ENCODE results near the gene HES6.

The HES6 gene

DNA sequence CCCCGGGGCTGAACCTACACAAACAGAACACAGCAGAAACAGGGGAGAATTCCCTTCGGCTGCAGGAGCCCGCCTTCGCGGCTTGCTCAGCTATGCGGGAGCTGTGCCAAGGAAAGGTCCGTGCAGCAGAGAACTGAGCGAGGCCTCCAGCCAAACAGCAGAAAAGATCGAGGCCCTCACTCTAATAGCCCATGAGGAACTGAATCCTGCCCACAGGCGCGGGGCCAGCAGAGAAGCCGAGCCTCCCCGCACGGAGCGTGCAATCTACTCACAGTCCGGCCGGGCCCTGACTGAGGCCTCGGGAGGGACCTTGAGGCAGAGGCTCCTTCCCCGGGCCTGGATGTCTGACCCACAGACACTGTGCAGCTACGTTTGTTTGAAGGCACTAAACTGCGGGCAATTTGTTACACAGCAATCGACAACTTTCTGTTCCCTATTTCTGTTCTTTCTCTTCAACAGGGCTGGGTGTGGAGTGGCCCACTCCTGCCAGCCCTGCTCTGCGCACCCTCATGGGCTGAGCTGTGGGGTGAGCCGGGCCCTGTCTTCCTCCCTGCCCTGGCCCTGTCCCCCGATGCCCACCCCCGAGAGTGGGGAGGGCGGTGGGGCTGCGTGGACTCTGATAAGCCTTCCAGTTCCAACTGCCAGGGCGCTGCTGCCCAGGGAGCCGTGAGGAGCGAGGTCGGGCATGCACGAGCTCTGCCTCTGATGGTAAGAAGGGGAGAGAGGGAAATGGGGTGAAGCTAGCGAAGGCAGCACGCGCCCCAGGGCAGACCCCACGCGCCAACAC lies 13.7 kb downstream of the HES6 start:
- 0 out of 2 replicates have a peak, but pooled peaks cover 2% of the 10 kb centered on the region for H3K9me3 ChIP-seq
- H3K4me1 ChIP-seq = peaks cover 23% of the 10 kb centered on the region
- H3K4me2 ChIP-seq = no peak overlapping the region
- H4K20me1 ChIP-seq = 0 out of 2 replicates have a peak, but pooled peaks cover 18% of the 10 kb centered on the region
- no peak overlapping the region for H3K4me3 ChIP-seq
- no peaks in the 10 kb centered on the region for H3K27me3 ChIP-seq
- no peak overlapping the region; the same call in 1 of the 2 replicates for H3K27ac ChIP-seq
- no peak for TF ChIP-seq Cebpa-rat (IDR thresholded peaks at IDR 0.05)
- H3K36me3 ChIP-seq = peaks cover 55% of the 10 kb centered on the region
- H3K9ac ChIP-seq = 0 out of 2 replicates have a peak overlapping the region, but pooled peaks have one; percentile 10

DNA sequence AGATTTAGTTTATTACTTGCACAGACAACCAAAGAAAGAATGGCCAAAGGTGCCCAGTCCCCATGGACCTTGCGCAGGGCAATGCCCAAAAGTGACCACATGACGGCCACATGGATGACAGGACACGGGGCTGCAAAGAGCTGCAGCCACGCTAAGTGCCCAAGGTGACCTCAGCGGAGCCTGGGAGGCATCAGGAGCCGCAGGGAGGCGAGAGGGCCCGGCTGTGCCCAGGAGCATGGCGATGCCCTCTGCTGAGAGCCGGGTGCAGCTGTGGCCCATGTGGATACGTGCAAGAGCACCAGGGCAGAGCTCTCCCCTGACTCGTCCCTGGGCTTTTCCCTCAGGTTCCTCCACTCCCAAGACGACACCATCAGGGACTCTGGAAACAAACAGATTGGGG lies 14.7 kb downstream of the HES6 start:
- no peak overlapping the region for H3K4me3 ChIP-seq
- 0 out of 2 replicates have a peak overlapping the region, but pooled peaks have one; percentile 10 for H3K9ac ChIP-seq
- 0 out of 2 replicates have a peak, but pooled peaks cover 18% of the 10 kb centered on the region for H4K20me1 ChIP-seq
- H3K36me3 ChIP-seq = peaks cover 55% of the 10 kb centered on the region
- H3K4me1 ChIP-seq = peaks cover 13% of the 10 kb centered on the region
- TF ChIP-seq Cebpa-rat (IDR thresholded peaks at IDR 0.05) = no peak
- H3K27ac ChIP-seq = no peak overlapping the region
- no peak overlapping the region for H3K4me2 ChIP-seq
- H3K27me3 ChIP-seq = no peaks in the 10 kb centered on the region
- peaks cover 11% of the 10 kb centered on the region for H3K9me3 ChIP-seq

DNA sequence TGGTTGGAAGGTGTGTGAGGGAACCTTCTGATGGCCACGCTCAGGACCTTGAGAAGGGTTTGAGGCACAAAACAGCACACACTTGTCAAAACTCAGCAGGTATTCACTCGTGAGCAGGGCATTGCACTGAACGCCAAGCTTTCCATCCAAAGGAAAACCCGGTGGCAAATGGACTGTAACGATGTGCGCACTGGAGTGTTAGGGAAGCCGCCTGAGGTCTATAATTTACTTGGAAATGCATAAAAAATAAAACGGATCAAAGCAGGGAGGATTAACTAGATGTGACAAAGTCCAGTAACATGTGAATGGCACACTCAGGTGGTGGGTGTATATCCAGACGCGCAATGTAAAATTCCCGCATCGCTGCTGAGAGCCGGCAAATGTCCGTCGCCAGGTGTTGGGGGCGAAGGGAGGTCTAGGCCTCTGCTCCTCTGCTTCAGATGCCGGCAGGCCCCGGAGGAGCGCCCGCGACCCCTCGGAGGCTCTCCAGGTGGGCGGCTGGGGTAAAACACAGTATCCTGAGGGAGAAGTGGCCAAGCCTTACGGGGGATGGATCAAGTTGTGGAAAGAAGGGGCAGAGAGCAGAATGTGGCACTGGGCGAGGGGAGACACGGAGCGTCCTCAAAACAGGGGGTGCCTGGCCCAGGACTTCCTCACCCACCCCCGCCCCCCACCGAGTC lies 15.3 kb downstream of the HES6 start:
- peaks cover 55% of the 10 kb centered on the region for H3K36me3 ChIP-seq
- TF ChIP-seq Cebpa-rat (IDR thresholded peaks at IDR 0.05) = no peak
- H3K9me3 ChIP-seq = peaks cover 11% of the 10 kb centered on the region

DNA sequence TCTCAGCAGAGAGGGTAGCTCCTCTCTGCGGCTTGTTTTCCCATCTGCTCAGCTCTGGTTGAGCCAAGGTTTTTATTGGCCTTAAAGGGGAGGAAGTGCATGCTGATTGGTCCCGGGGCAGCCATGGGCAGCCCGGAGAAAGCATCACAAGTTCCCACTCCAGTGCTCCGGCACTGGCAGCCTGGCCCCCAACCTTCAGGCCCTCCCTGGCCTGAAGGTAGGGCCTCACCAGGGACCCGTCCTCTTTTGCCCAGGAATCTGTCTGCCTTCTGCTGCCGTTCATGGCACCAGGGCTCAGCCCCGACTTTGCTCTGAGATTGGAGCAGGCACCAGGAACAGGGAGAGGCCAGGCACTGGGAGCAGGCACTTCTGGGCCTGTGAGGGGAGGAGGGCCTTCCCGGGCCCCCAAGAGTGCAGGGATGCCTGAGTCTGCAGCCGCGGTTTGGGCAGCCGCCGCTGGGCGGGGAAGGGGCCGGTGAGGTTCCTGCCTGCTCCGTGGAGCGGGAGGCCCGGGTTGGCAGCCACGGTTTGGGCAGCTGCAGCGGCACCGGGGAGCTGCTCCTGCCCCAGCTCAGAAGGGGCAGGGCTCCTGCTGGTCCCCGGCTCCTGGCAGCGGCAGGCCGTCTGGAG lies 18.8 kb downstream of the HES6 start:
- H4K20me1 ChIP-seq = 0 out of 2 replicates have a peak, but pooled peaks cover 11% of the 10 kb centered on the region
- H3K9me3 ChIP-seq = peaks cover 11% of the 10 kb centered on the region
- no peak overlapping the region for H3K27ac ChIP-seq
- no peaks in the 10 kb centered on the region for H3K27me3 ChIP-seq
- no peak overlapping the region for H3K4me2 ChIP-seq
- no peak overlapping the region for H3K9ac ChIP-seq
- H3K4me1 ChIP-seq = no peaks in the 10 kb centered on the region
- TF ChIP-seq Cebpa-rat (IDR thresholded peaks at IDR 0.05) = no peak
- no peak overlapping the region for H3K4me3 ChIP-seq
- peaks cover 27% of the 10 kb centered on the region for H3K36me3 ChIP-seq

More for the DNA sequence above, 15.3 kb downstream of the HES6 start:
- Histone ChIP-seq H3K4me2 (no peak overlapping the region), H3K4me1 (peaks cover 8% of the 10 kb centered on the region; the same call in 1 of the 2 replicates), H3K4me3 (no peak overlapping the region), H3K9ac (no peak overlapping the region), H4K20me1 (0 out of 2 replicates have a peak, but pooled peaks cover 18% of the 10 kb centered on the region), H3K27me3 (no peaks in the 10 kb centered on the region), H3K27ac (no peak overlapping the region)

DNA sequence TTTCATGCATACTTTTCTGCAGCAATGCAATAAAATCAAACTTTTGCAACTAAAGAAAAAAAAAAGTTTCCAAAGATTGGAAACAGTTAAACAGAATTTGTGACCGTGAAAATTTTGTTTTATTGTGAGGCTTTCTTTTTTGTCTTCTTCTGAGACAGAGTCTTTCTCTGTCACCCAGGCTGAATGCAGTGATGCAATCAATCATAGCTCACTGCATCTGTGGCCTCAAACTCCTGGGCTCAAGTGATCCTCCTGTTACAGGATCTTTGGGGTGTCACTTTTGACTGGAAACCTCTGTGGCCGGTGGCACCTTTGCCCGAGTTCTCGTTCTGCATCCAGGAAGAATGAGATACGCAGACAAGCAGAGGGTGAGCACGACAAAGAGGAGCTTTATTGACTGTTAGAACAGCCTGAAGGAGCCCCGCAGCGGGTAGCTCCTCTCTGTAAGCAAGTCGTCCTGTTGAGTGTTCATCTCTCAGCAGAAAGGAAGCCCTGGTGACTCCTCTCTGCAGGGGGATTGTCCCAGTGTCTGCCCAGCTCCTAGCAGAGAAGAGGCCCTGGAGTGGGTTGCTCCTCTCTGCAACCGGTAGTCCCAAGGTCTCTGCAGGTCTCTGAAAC lies 19.5 kb downstream of the HES6 start:
- H3K27ac ChIP-seq = no peak overlapping the region
- no peak overlapping the region for H3K9ac ChIP-seq
- H4K20me1 ChIP-seq = 0 out of 2 replicates have a peak, but pooled peaks cover 5% of the 10 kb centered on the region
- no peak overlapping the region for H3K4me3 ChIP-seq
- H3K27me3 ChIP-seq = no peaks in the 10 kb centered on the region
- peak; percentile 38; the same call in 1 of the 2 replicates for TF ChIP-seq Cebpa-rat (IDR thresholded peaks at IDR 0.05)
- no peak overlapping the region for H3K4me2 ChIP-seq
- H3K4me1 ChIP-seq = no peaks in the 10 kb centered on the region
- H3K9me3 ChIP-seq = peaks cover 11% of the 10 kb centered on the region
- peaks cover 20% of the 10 kb centered on the region for H3K36me3 ChIP-seq

DNA sequence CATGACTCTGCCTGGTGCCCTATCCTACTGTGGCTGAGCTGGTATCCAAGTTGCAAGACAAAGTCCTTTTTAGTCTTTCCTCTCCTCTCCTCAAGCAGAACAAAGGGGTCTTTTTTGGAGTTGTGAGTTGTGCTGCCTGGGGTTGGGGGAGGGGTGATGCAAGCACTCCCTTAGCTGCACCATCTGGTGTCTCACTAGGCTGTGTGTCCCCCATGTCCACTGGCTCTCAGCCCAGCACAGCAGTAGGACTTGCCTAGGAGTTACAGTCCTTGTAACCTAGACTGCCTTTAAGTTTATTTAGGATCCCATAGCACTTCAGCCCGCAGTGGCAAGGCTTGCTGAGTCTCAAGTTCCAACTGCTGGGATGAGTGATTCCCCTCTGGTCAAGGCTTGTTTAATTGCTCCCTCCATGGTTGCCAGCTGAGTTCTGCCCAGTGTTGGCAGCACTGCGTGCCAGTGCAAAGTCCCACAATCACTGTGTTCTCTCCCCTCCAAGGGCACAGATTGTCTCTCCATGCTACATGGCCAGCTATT lies 23.1 kb downstream of the HES6 start:
- H4K20me1 ChIP-seq = no peaks in the 10 kb centered on the region
- H3K9me3 ChIP-seq = peaks cover 11% of the 10 kb centered on the region
- no peak for TF ChIP-seq Cebpa-rat (IDR thresholded peaks at IDR 0.05)
- no peak overlapping the region for H3K4me3 ChIP-seq
- H3K4me1 ChIP-seq = no peaks in the 10 kb centered on the region
- H3K36me3 ChIP-seq = no peaks in the 10 kb centered on the region
- no peak overlapping the region for H3K4me2 ChIP-seq
- H3K27ac ChIP-seq = no peak overlapping the region
- no peaks in the 10 kb centered on the region for H3K27me3 ChIP-seq
- H3K9ac ChIP-seq = no peak overlapping the region

DNA sequence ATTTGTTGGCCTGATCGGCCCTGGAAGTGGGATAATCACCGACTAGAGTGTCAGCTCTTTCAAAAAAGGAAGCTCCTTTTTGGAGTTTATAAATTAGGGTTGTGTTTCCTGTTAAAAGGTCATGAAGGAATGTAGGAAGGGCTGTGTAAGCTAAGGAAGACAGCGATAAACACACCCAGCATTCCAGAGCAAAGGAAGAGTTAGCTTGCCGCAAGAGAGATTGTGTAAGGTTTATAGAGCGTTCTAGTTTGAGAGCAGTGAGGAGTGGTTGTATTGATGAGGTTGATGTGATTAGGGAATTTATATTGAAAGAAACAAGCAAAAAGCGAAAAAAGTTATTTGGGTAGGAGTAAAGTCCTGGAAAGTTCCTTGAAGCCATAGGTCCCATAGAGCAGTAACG lies 32.8 kb downstream of the HES6 start:
- Histone ChIP-seq H3K27ac (no peak overlapping the region), H3K9ac (no peak overlapping the region), H3K4me1 (peaks cover 13% of the 10 kb centered on the region), H3K9me3 (no peaks in the 10 kb centered on the region), H3K4me2 (no peak overlapping the region), H4K20me1 (peaks cover 14% of the 10 kb centered on the region), H3K27me3 (no peaks in the 10 kb centered on the region), H3K36me3 (no peaks in the 10 kb centered on the region), H3K4me3 (no peak overlapping the region)
- TF ChIP-seq Cebpa-rat (IDR thresholded peaks at IDR 0.05) = no peak

DNA sequence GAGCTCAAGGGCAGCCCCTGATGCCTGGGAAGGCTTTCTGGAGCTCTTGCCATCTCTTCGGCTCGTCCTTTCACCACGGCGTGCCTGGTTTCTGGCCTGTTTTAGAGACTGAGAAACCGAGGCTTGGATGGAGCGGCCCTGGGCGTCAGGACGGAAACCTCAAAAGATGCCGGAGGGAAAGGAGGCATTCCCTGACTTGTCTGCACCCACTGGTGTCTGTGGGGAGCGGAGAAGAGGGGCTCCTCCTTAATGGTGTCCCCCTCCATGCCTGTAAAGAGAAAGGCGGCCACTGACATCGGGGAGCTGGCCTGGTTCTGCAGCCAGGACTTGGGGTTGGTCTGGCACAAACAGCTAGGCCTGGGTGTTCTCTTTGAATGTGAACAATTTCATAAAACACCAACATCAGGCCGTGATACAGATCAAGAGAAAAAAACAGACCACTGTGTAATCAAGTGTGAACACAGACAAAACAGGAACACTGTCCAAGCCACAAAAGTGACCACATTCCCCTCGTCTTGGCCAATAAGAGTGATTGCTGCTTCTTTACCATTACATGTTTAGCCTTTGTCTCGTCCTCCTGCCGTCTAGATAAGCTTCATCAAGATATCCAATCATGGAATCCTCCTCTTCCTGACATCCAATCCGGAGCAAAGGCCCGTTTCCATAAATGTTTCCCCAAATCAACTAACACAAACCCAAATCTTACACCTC lies 35.7 kb downstream of the HES6 start:
- peak overlapping the region; percentile 99 for H3K4me3 ChIP-seq
- peaks cover 43% of the 10 kb centered on the region for H4K20me1 ChIP-seq
- peak overlapping the region; percentile 96 for H3K27ac ChIP-seq
- H3K9me3 ChIP-seq = no peaks in the 10 kb centered on the region
- no peak for TF ChIP-seq Cebpa-rat (IDR thresholded peaks at IDR 0.05)
- peak overlapping the region; percentile 94 for H3K4me2 ChIP-seq
- no peaks in the 10 kb centered on the region for H3K27me3 ChIP-seq
- H3K36me3 ChIP-seq = peaks cover 5% of the 10 kb centered on the region
- peaks cover 29% of the 10 kb centered on the region for H3K4me1 ChIP-seq
- H3K9ac ChIP-seq = peak overlapping the region; percentile 98
